HFF-Myc (cell line): ENCODE measurements around the gene STK32A.

Experiments used
- DNase-seq: peaks from one replicate; pipeline ENCODE4 v3.0.0-alpha.2; 2011; ENCODE audit warnings: low read depth; ENCODE audit errors: extremely low read depth
- H3K4me3 ChIP-seq: replicated peaks from 2 replicates; pipeline ENCODE4 v1.5.1; 2011; ENCODE audit warnings: low read depth, mild to moderate bottlenecking, control low read depth, low read length
- TF ChIP-seq, protein P1 (sequence below): IDR thresholded peaks from 2 replicates; pipeline ENCODE4 v1.5.1; 2012; ENCODE audit warnings: mild to moderate bottlenecking, low read depth, low read length, control low read depth; ENCODE audit errors: missing control alignments

The STK32A gene

DNA sequence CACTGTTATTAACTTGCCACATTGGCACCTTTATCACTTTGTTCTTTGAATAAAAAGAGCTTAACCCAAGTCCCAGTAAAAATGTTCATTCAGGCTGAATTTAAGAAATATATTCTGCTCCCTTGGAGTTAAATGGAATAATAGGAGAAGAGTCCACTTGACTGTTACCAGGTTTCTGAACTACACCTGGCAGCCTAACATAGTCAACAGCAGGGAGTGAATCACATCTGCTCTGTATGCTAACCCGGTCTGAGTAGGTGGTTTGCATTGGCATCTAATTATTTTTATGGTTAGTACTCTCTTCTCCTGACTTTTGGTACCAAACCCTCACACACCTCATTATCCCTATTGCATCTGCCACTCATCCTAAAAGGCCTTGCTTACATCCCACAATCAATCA, 86.7 kb downstream of the STK32A start:
- no peak for DNase-seq
- TF ChIP-seq, protein P1, sequence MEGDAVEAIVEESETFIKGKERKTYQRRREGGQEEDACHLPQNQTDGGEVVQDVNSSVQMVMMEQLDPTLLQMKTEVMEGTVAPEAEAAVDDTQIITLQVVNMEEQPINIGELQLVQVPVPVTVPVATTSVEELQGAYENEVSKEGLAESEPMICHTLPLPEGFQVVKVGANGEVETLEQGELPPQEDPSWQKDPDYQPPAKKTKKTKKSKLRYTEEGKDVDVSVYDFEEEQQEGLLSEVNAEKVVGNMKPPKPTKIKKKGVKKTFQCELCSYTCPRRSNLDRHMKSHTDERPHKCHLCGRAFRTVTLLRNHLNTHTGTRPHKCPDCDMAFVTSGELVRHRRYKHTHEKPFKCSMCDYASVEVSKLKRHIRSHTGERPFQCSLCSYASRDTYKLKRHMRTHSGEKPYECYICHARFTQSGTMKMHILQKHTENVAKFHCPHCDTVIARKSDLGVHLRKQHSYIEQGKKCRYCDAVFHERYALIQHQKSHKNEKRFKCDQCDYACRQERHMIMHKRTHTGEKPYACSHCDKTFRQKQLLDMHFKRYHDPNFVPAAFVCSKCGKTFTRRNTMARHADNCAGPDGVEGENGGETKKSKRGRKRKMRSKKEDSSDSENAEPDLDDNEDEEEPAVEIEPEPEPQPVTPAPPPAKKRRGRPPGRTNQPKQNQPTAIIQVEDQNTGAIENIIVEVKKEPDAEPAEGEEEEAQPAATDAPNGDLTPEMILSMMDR: no peak
- H3K4me3 ChIP-seq: no peak overlapping the region

DNA sequence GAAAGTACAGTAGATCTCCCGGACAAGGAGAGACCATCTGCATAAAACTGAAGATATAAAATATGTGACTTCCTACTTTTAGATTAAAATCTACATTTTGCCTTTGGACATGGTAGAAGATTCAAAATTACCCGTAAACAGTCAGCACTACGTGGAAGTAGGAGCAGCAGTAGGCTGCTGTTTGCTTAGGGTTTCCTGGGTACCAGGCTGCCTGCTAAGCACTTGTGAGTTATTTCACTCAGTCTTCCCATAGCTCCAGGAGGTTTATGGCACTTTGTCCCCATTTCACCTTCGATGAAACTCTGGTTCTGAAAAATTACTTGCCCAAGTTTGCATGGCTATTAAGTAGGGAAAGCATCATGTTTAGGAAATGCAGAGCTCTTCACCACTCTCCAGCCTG, 92.6 kb downstream of the STK32A start:
- no peak for DNase-seq
- no peak overlapping the region for H3K4me3 ChIP-seq
- TF ChIP-seq, protein P1: no peak

DNA sequence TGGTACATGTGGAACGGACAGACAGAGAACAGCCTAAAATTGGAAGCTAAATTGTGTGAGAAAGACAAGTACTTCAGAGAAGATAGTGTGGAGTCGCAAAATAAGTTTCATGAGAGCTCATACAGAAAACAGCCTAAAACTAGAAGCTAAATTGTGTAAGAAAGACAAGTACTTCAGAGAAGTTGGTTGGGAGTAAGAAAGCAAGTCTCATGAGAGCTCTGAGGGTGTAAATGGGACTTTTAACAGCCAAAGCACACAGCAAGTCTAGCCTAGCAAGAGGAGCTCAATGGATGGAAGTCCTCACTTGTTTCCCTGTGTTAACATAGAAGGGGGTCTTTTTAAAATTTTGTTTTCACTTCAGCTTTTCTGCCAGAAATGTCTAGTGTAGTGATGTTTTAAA, 93.1 kb downstream of the STK32A start:
- no peak overlapping the region for H3K4me3 ChIP-seq
- no peak for DNase-seq
- TF ChIP-seq, protein P1: no peak

DNA sequence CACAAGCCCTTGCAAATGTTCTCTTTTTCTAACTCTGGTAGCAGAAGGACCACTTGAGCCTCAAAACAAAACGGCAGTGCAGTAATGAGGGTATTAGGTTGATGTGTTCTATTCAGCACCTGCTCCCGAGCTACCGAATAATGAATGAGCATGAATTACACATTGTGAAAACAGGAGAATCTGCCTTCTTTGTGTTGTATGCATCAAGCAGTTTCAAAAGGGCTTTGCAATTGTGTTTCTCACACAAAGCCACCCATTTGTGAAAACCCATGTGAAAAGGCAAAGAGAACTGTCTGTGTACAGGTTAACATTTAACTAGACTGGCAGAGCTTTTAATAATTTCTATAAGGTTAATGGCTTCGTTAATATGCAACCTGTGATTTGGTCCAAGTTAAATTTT, 97.8 kb downstream of the STK32A start:
- no peak overlapping the region for H3K4me3 ChIP-seq
- DNase-seq: no peak
- TF ChIP-seq, protein P1: no peak

DNA sequence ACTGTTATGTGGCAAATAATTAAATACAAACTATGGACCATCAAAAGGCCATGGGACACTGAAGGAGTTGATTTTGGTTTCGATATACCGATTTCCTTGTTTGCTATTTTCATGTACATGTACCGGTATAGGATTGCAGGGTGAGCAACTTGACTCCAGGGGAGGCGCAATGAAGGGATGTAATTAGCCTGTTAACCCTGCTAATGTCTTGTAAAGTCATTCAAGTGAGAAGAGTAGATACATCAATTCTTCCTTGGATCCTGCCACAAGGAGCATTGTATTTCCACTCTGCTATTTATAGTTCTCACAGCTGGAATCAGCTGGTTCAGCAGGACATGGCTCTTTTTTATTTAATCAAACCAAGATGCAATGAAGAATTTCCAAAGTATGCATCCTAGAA, 102.0 kb downstream of the STK32A start:
- H3K4me3 ChIP-seq: no peak overlapping the region
- TF ChIP-seq, protein P1: no peak
- no peak for DNase-seq

DNA sequence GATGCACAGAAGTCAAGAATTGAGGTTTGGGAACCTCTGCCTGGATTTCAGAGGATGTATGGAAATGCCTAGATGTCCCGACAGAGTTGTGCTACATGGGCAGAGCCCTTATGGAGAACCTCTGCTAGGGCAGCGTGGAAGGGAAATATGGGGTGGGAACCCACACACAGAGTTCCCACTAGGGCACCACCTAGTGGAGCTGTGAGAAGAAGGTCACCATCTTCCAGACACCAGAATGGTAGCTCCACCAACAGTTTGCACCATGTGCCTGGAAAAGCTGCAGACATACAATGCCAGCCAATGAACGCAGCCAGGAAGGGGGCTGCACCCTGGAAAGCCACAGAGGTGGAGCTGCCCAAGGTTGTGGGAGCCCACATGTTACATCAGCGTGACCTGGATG, 104.5 kb downstream of the STK32A start:
- TF ChIP-seq, protein P1: peak; percentile 11
- no peak overlapping the region for H3K4me3 ChIP-seq
- DNase-seq: no peak

DNA sequence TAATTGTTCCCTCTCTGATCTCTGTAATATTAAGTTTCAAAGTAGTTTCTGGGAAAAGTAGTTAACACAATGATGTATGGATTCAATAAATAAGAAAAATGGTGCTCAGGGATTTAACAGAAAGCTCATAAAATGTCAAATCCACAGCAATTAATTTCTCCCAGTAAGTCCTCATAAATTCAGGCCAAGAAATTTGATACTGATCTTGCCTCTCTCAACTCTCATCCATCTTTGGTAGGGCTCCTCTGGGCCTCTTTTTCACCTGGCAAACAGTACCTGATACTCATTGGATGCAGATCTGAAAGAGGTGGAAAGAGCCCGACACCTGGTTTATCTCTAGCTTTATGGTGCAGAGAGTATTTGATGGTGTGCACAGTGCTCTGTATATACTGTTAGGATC, 106.1 kb downstream of the STK32A start:
- TF ChIP-seq, protein P1: no peak
- H3K4me3 ChIP-seq: no peak overlapping the region
- DNase-seq: no peak
